OCI-LY3 (cell line): ENCODE data around the gene FXYD5.

ENCODE experiments used
- CTCF ChIP-seq: fragments of 200-600, 300-600 bp; sonication (generic); IDR thresholded peaks from 2 replicates; pipeline ENCODE4 v1.5.1; 2014; ENCODE audit warnings: antibody characterized with exemption, low read length, low read depth
- EZH2phosphoT487 ChIP-seq: fragments of 200-600 bp; shearing (Covaris generic); IDR thresholded peaks from 2 replicates; pipeline ENCODE4 v1.6.1; 2018; ENCODE audit warnings: antibody characterized with exemption, mixed run types, low read depth

DNA sequence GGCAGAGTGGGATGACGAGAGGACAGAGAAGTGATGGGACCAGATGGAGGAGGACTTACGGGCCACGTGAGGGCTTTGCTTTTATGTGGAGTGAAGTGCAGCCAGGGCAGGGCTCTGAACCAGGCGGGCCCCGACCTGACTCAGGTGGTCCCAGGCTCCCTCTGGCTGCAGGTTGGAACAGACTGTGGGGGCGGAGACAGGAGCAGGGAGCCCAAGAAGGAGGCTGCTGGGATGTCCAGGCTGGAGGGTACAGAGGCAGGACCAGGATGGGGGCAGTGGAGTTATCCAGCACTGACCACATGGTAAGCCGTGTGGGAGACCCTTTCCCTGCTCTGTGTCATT is 2.1 kb downstream of the FXYD5 start:
- TF ChIP-seq CTCF (no peak), EZH2phosphoT487 (no peak)
